Measurements from ENCODE around the gene NAA38.

Gene NAA38

GRCh38 chr17:7851438-7852261 lies 5.7 kb downstream of the NAA38 start:
- peak; percentile 41 for DNase-seq

GRCh38 chr17:7850701-7851437 lies 6.5 kb downstream of the NAA38 start:
- no peak for DNase-seq

DNA sequence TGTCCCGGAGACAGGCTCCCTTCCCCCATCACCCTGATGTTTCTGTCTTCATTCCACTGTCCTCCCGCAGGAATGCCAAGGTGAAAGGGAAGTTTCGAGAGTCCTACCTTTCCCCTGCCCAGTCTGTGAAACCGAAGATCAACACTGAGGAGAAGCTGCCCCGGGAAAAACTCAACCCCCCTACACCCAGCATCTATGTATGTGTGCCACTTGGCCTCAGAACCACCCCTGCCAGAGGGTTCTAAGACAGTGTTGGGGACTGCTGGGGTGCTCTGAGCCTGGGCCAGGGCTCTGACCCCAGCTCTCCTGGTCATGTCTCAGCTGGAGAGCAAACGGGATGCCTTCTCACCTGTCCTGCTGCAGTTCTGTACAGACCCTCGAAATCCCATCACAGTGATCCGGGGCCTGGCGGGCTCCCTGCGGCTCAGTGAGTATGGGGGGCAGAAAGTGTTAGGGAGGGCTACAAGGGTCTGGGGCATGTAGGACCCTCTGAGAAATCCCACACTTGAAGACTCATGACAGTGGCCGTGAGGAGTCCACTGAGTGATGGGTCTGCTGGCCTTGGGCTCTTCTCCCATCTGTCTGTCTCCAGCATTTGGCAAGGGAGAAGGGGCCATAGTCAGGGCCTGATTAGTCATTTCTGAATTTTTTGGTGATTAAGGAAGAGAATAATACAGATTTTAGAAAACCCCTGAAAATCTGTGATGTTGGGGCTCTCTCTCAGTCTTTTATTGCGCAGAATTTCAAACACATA lies 7.4 kb downstream of the NAA38 start:
- DNase-seq, result no peak

DNA sequence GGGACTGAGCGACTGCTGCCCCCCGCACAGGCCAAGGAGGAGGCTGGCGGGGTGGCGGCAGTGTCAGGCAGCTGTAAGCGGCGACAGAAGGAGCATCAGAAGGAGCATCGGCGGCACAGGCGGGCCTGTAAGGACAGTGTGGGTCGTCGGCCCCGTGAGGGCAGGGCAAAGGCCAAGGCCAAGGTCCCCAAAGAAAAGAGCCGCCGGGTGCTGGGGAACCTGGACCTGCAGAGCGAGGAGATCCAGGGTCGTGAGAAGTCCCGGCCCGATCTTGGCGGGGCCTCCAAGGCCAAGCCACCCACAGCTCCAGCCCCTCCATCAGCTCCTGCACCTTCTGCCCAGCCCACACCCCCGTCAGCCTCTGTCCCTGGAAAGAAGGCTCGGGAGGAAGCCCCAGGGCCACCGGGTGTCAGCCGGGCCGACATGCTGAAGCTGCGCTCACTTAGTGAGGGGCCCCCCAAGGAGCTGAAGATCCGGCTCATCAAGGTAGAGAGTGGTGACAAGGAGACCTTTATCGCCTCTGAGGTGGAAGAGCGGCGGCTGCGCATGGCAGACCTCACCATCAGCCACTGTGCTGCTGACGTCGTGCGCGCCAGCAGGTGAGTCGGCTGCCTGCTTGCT lies 8.1 kb downstream of the NAA38 start:
- no peak for DNase-seq

GRCh38 chr17:7848739-7849129 lies 8.6 kb downstream of the NAA38 start:
- DNase-seq, result no peak

- DNase-seq, result no peak
Measured at GRCh38 chr17:7848131-7848579, 9.2 kb downstream of the NAA38 start.

DNA sequence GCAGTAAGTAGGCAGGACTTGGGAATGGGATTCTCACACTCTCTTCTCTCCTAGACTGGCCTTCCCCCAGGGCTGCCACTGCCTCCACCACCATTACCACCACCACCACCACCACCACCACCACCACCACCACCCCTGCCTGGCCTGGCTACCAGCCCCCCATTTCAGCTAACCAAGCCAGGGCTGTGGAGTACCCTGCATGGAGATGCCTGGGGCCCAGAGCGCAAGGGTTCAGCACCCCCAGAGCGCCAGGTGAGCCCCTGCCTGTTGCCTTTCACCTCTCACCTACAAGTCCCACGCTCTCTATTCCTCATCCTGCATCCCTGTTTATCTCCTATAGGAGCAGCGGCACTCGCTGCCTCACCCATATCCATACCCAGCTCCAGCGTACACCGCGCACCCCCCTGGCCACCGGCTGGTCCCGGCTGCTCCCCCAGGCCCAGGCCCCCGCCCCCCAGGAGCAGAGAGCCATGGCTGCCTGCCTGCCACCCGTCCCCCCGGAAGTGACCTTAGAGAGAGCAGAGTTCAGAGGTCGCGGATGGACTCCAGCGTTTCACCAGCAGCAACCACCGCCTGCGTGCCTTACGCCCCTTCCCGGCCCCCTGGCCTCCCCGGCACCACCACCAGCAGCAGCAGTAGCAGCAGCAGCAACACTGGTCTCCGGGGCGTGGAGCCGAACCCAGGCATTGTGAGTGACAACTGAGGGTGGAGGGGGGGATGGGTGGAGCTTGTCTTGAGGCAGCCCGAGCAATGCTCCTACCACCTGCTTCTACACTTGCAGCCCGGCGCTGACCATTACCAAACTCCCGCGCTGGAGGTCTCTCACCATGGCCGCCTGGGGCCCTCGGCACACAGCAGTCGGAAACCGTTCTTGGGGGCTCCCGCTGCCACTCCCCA lies 10.3 kb downstream of the NAA38 start:
- DNase-seq, result no peak

GRCh38 chr17:7846063-7846735 lies 11.2 kb downstream of the NAA38 start:
- DNase-seq, result no peak

- no peak for DNase-seq
Measured at GRCh38 chr17:7845359-7846062, 11.8 kb downstream of the NAA38 start.

DNA sequence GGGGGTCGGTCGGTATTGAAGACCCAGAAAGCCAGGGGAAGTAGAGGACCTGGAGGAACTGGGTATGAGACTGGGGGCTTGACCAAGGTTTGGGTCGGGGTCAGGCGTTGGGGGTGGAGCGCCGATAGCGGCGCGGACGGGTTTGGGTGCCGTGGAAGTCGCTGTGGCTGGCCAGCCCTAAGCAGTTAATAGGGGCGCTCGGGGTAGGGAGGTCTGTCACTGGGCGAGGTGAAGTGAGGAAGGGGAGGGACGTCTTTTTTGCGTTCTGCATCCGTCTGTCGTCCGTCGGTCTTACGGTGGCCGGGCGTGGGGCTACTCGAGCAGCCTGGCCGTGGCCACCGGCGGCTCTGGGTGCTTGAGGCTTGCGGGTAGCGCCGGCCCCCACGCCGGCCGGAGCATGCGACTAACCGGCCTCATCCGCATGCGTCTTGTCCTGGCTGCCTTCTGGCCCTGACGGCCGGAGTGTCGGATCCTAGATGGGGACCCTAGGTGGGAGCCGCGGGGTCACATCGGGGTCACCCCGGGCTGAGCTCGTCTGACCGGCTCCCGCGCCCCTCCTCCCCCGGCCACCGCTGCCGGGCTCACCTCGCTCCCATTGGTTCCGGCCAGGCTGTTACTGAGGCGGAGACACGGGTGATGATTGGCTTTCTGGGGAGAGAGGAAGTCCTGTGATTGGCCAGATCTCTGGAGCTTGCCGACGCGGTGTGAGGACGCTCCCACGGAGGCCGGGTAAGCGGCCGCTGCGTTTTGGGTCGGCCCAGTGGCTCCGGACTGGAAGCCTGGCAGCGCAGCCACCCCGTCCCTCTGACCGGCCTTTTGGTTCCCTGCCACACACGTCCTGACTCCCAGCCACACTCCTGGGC lies 12.8 kb downstream of the NAA38 start:
- peak; percentile 64 for DNase-seq

DNA sequence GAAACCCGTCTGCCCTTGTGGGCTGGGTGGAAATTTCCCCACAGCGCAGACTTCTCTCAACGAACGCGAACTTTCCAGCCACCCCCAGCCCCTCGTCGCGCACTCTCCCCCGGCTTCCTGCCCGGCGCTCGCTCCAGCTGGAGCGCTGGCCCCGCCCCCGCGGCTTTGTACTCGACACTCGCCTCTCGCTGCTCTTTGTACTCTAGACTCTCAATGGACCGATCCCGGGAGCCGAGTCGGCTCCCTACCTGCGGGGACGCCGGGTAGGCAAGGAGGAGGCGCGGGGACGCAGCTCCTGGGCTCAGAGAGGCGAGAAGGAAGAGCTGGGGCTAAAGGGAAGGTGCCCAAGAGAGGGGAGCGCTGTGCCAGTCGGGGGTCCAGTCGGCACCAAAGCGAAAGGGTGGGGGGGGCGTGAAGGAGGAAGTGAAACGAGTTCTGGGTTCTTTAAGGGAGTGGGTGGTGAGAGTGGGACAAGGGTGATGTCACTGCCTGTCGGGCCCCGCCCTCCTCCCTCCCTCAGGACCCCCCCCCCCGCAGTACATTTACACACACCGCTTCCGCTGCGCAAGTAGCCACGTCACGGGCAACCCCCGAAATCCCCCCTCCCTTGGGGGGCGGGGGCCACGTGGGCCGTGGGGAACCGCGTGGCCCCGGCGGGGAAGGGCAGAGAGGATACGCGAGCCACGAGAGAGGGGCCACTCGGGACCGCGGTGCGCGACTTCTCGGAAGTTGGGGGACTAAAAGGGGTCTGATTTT lies 13.6 kb downstream of the NAA38 start:
- DNase-seq, result peak; percentile 43

DNA sequence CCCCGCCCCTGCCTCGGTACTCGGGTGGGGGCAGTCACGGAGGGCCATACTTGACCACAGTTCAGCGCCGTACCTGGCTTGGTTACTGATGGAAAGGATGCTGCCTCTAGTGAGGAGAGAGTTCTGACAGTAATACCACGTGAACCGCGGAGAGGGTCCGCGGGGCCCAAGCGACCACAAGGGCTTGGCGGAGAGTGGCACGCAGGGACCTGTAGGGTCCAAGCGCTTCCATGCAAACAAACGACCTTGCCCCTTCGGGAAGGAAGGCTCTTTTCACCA lies 14.2 kb downstream of the NAA38 start:
- DNase-seq, result no peak

GRCh38 chr17:7842380-7843256 lies 14.7 kb downstream of the NAA38 start:
- no peak for DNase-seq

- DNase-seq, result peak; percentile 12
Measured at GRCh38 chr17:7841915-7842379, 15.4 kb downstream of the NAA38 start.

DNA sequence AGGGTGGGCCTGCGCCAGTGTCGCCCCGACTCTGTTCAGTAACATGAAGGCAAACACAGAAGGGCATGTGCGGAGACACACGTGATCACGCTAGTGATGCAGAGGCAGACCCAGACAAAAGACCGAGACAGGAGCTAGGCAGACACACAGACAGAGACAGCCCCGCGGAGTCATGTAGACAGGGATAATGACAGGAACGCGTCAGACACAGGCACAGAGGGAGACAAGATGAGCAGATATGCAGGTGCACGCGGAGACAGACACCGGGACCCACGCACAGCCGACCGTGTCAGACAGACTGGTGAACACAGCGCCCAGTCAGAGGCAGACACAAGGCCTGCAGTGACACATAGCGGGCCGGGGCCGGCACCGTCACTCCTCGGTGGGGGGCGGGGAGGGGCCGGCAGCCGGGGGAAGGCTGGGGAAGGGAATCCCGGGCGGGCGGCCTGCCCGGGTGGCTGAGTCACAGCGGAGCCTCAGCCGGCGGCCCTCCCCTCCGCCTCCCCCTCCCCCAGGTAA lies 15.9 kb downstream of the NAA38 start:
- DNase-seq, result peak; percentile 25

DNA sequence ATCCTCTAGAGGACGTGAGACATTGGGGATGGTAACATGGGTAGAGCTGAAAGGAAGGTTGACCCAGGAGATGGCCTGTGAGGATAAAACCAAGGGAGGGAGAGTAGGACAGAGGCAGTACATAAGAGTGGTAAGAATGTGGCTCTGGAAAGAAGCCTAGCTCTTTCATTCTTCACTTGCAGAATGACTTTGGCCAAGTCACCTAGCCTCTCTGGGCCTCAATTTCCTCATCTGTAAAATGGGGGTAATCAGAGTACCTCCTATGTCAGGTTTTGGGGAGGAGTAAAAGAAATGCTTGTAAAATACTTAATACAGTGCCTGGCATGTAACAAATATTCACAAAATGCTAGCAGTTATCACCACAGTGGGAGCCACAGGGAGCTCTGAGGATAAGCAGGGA lies 16.5 kb downstream of the NAA38 start:
- DNase-seq, result no peak

GRCh38 chr17:7840441-7840840 lies 16.9 kb downstream of the NAA38 start:
- DNase-seq, result no peak

GRCh38 chr17:7839876-7840261 lies 17.5 kb downstream of the NAA38 start:
- DNase-seq, result no peak
